H9 (cell line): ENCODE results near the gene ZNF586. TPM values are rescaled to one million over a fixed set of nuclear protein-coding genes. Genes with fewer than 3 reads are reported as not detected.

ENCODE experiments used
- DNase-seq: peaks from one replicate; pipeline ENCODE4 v3.0.0-alpha.2; 2017
- H2AFZ ChIP-seq: one replicate; pipeline ENCODE4 v1.6.1; 2013; ENCODE audit warnings: mild to moderate bottlenecking, low read length, control low read depth, moderate library complexity
- H2AK5ac ChIP-seq: 2 replicates; pipeline ENCODE4 v1.6.1; 2013; ENCODE audit warnings: low read length, control low read depth, mixed read lengths; ENCODE audit not compliant: insufficient read length
- H2BK120ac ChIP-seq: one replicate; pipeline ENCODE4 v1.6.1; 2013; ENCODE audit warnings: low read depth, mild to moderate bottlenecking, low read length, control low read depth, inconsistent platforms; ENCODE audit not compliant: poor library complexity, severe bottlenecking
- H2BK12ac ChIP-seq: 2 replicates; pipeline ENCODE4 v1.6.1; 2013; ENCODE audit warnings: low read length, control low read depth, mixed read lengths, low read depth; ENCODE audit not compliant: insufficient read length
- H2BK15ac ChIP-seq: 2 replicates; pipeline ENCODE4 v1.6.1; 2013; ENCODE audit warnings: low read depth, low read length, control low read depth
- H2BK20ac ChIP-seq: one replicate; pipeline ENCODE4 v1.6.1; 2013; ENCODE audit warnings: low read depth, mild to moderate bottlenecking, low read length, control low read depth, inconsistent platforms; ENCODE audit not compliant: poor library complexity, severe bottlenecking
- H2BK5ac ChIP-seq: 2 replicates; pipeline ENCODE4 v1.6.1; 2013; ENCODE audit warnings: low read length, control low read depth, mixed read lengths; ENCODE audit not compliant: insufficient read length
- H3K14ac ChIP-seq: 2 replicates; pipeline ENCODE4 v1.6.1; 2013; ENCODE audit warnings: low read length, control low read depth; ENCODE audit not compliant: insufficient read depth
- H3K18ac ChIP-seq: 2 replicates; pipeline ENCODE4 v1.6.1; 2013; ENCODE audit warnings: low read depth, mild to moderate bottlenecking, mixed read lengths, low read length, control low read depth; ENCODE audit not compliant: insufficient read length
- H3K23ac ChIP-seq: 2 replicates; pipeline ENCODE4 v1.6.1; 2013; ENCODE audit warnings: low read length, control low read depth, mixed read lengths, low read depth; ENCODE audit not compliant: insufficient read length
- H3K23me2 ChIP-seq: 2 replicates; pipeline ENCODE4 v1.6.1; 2013; ENCODE audit warnings: low read depth, mild to moderate bottlenecking, mixed read lengths, low read length, control low read depth; ENCODE audit not compliant: insufficient read length, poor library complexity, severe bottlenecking
- H3K27ac ChIP-seq: 2 replicates; pipeline ENCODE4 v1.5.1; 2013; ENCODE audit warnings: low read length, control low read depth, mixed read lengths, low read depth; ENCODE audit not compliant: insufficient read length
- H3K27me3 ChIP-seq: 2 replicates; pipeline ENCODE4 v1.6.1; 2013; ENCODE audit warnings: low read length, control low read depth, inconsistent platforms; ENCODE audit not compliant: insufficient read depth
- H3K4ac ChIP-seq: 2 replicates; pipeline ENCODE4 v1.6.1; 2013; ENCODE audit warnings: low read depth, mild to moderate bottlenecking, control low read depth, inconsistent platforms, low read length, moderate library complexity
- H3K4me1 ChIP-seq: 2 replicates; pipeline ENCODE4 v1.6.1; 2013; ENCODE audit warnings: low read length, control low read depth, inconsistent platforms; ENCODE audit not compliant: insufficient read depth
- H3K4me2 ChIP-seq: 2 replicates; pipeline ENCODE4 v1.6.1; 2013; ENCODE audit warnings: low read length, control low read depth, mixed read lengths; ENCODE audit not compliant: insufficient read length, insufficient read depth
- H3K56ac ChIP-seq: 2 replicates; pipeline ENCODE4 v1.6.1; 2013; ENCODE audit warnings: low read depth, mild to moderate bottlenecking, mixed read lengths, low read length, control low read depth; ENCODE audit not compliant: insufficient read length
- H3K79me1 ChIP-seq: 2 replicates; pipeline ENCODE4 v1.6.1; 2013; ENCODE audit warnings: low read depth, mild to moderate bottlenecking, moderate library complexity, low read length, control low read depth, inconsistent platforms; ENCODE audit not compliant: insufficient read depth, poor library complexity, severe bottlenecking
- H3K79me2 ChIP-seq: 2 replicates; pipeline ENCODE4 v1.6.1; 2013; ENCODE audit warnings: low read length, control low read depth, inconsistent platforms; ENCODE audit not compliant: insufficient read depth
- H3K9ac ChIP-seq: 2 replicates; pipeline ENCODE4 v1.6.1; 2013; ENCODE audit warnings: low read length, control low read depth, mixed read lengths; ENCODE audit not compliant: insufficient read length; ENCODE audit errors: extremely low read depth
- H3K9me3 ChIP-seq: one replicate; pipeline ENCODE4 v1.6.1; 2013; ENCODE audit warnings: low read depth, low read length, inconsistent platforms; ENCODE audit not compliant: control insufficient read depth
- H3T11ph ChIP-seq: one replicate; pipeline ENCODE4 v1.6.1; 2013; ENCODE audit warnings: mild to moderate bottlenecking, low read length, control low read depth, inconsistent platforms
- H4K20me1 ChIP-seq: one replicate; pipeline ENCODE4 v1.6.1; 2013; ENCODE audit not compliant: control insufficient read depth, insufficient read length, insufficient read depth
- H4K5ac ChIP-seq: 2 replicates; pipeline ENCODE4 v1.6.1; 2013; ENCODE audit warnings: low read depth, mild to moderate bottlenecking, mixed read lengths, low read length, control low read depth; ENCODE audit not compliant: insufficient read length
- H4K8ac ChIP-seq: replicated peaks from 2 replicates; pipeline ENCODE4 v1.6.1; 2013; ENCODE audit warnings: low read length, control low read depth, mixed read lengths, low read depth; ENCODE audit not compliant: insufficient read length
- H4K91ac ChIP-seq: 2 replicates; pipeline ENCODE4 v1.6.1; 2013; ENCODE audit warnings: low read depth, mild to moderate bottlenecking, moderate library complexity, mixed read lengths, low read length, control low read depth; ENCODE audit not compliant: insufficient read length
- H3K27ac Mint-ChIP-seq, 3 experiments: 2 replicates in 2 of 3; 3 replicates in 1 of 3; pipeline ENCODE4 v1.8.0; 2020 to 2021; ENCODE audit warnings: mixed read lengths in 3 of 3, mild to moderate bottlenecking in 1 of 3, moderate library complexity in 1 of 3
- H3K27me3 Mint-ChIP-seq: 2 replicates; pipeline ENCODE4 v1.8.0; 2021; ENCODE audit warnings: low read depth, mild to moderate bottlenecking, moderate library complexity, mixed read lengths
- H3K36me3 Mint-ChIP-seq, 3 experiments: 2 replicates in 2 of 3; 3 replicates in 1 of 3; pipeline ENCODE4 v1.8.0; 2020 to 2021; ENCODE audit warnings: low read depth in 3 of 3, mixed read lengths in 3 of 3; ENCODE audit not compliant: insufficient read depth in 1 of 3
- H3K4me1 Mint-ChIP-seq, 2 experiments: 2 replicates each; pipeline ENCODE4 v1.8.0; 2020; ENCODE audit warnings: mixed read lengths in 2 of 2
- H3K4me3 Mint-ChIP-seq, 2 experiments: 2 replicates in 1 of 2; 3 replicates in 1 of 2; pipeline ENCODE4 v1.8.0; 2020 to 2021; ENCODE audit warnings: mild to moderate bottlenecking in 2 of 2, mixed read lengths in 2 of 2, moderate library complexity in 1 of 2
- H3K9me3 Mint-ChIP-seq, 2 experiments: 2 replicates in 1 of 2; 3 replicates in 1 of 2; pipeline ENCODE4 v1.8.0; 2020; ENCODE audit warnings: mild to moderate bottlenecking in 2 of 2, mixed read lengths in 2 of 2, moderate library complexity in 1 of 2
- CTCF ChIP-seq: fragments of 200-600 bp; sonication (generic); conservative IDR thresholded peaks from 3 replicates; pipeline ENCODE4 v1.8.0; 2021; ENCODE audit warnings: antibody characterized with exemption, mild to moderate bottlenecking
- WGBS: extraction: QIAGEN DNeasy Blood & Tissue Kit; methylation state at CpG from one replicate; pipeline ENCODE4 v1.1.7; 2013; ENCODE audit warnings: missing lambda C conversion rate, low lambda C conversion rate, mixed read lengths; ENCODE audit not compliant: insufficient read length; ENCODE audit errors: extremely low coverage; 5-methylcytosine and 5-hydroxymethylcytosine counted together
- total RNA-seq: library from RNA; stranded (reverse); gene quantifications from 2 replicates; pipeline ENCODE4 v1.2.1, GENCODE V29; 2021

ZNF586 gene
- total RNA-seq, 1 experiment from 2014 or later = 17.6 TPM

GRCh38 chr19:57829316-57829715, 59.8 kb downstream of the ZNF586 start:
- H2AFZ ChIP-seq = no peak overlapping the region
- no peak overlapping the region for H4K8ac ChIP-seq
- no peaks in the 10 kb centered on the region for H4K20me1 ChIP-seq
- no peak overlapping the region for H3K18ac ChIP-seq
- H3K79me1 ChIP-seq = peaks cover 7% of the 10 kb centered on the region
- no peak overlapping the region for H4K5ac ChIP-seq
- H3K4me2 ChIP-seq = peak overlapping the region; percentile 1
- peaks cover 24 to 26% of the 10 kb centered on the region in 2 experiments for H3K4me1 Mint-ChIP-seq
- H3K4ac ChIP-seq = no peak overlapping the region
- no peak overlapping the region for H2BK12ac ChIP-seq
- H3K4me3 Mint-ChIP-seq = peak overlapping the region in 1 of 2 experiments; percentile 97; a peak in 2 of 5 replicates
- H3K23me2 ChIP-seq = no peaks in the 10 kb centered on the region
- H3K9ac ChIP-seq = no peak overlapping the region
- H3K27me3 ChIP-seq = no peaks in the 10 kb centered on the region
- no peak for TF ChIP-seq CTCF
- H3K56ac ChIP-seq = no peak overlapping the region
- no peak overlapping the region for H3K23ac ChIP-seq
- no peak overlapping the region for H3T11ph ChIP-seq
- WGBS = no CpG with 5 or more reads among the region's 5 CpGs
- no peak overlapping the region for H3K14ac ChIP-seq
- no peaks in the 10 kb centered on the region for H3K9me3 Mint-ChIP-seq
- H3K27ac Mint-ChIP-seq = peak overlapping the region; percentile 78 to 99 (median 85)
- no peaks in the 10 kb centered on the region for H3K9me3 ChIP-seq
- no peaks in the 10 kb centered on the region for H3K27me3 Mint-ChIP-seq
- H2BK15ac ChIP-seq = no peak overlapping the region
- peaks cover 28 to 52% (median 34%) of the 10 kb centered on the region in 3 experiments for H3K36me3 Mint-ChIP-seq
- no peak overlapping the region for H2BK120ac ChIP-seq
- H4K91ac ChIP-seq = no peak overlapping the region
- H2BK5ac ChIP-seq = no peak overlapping the region
- peaks cover 31% of the 10 kb centered on the region for H3K79me2 ChIP-seq
- H2AK5ac ChIP-seq = no peak overlapping the region
- peak overlapping the region; percentile 60 for H3K27ac ChIP-seq
- no peaks in the 10 kb centered on the region; the same call in 1 of the 2 replicates for H3K4me1 ChIP-seq
- H2BK20ac ChIP-seq = no peak overlapping the region
- DNase-seq = no peak
